ENCODE data around the gene APOC3.

APOC3 gene

DNA sequence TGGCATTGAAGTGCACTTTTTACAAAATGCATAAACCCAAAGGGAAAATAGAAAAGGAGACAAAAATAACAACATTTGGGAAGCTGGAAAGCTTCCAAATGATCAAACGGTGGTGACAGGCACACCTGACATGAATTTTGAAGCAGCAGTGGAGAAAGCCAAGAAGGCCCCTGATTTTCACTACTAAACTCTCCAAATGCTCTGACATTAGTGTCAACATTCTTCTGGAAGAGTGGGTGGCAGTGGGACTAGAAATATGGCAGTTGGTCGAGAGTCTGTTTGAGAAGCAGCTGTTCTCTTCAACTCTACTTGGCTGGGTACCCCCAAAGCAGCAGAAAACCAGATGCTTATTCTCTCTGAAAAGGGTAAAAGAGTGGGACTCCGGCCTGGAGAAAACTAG lies 25.7 kb upstream of the APOC3 start:
- DNase-seq (ENCODE audit: low spot score) = no peak

DNA sequence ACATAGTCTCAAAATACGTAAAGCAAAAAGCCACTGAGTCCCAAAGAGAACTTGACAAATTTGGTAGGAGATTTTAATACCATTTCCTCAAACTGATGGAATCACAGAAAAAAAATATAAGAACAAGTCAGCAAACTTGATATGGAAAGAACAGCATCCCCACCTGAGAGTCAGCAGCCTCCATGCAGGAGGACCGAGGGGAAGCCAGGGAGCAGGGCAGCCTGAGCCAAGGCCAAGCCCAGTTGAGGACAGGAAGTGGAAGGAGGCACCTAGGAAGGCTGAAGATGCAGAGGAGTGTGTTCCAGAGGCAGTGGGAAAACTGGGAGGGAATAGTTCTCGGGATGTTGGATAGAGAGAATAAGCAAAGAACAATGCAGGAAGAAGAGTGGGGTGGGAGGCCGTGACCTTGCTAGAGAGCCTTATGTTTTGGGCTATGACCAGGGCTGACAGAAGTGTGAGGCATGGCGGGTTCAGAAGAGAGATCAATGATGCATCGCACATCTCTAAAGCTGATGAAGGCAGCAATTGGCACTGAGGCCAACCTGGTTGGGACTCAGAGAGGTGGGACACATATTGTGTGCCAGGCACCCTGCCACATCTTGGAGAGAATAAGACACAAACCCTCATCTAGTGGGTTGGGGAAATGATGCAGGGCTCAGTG lies 22.0 kb upstream of the APOC3 start:
- no peak for DNase-seq (ENCODE audit: low spot score)

DNA sequence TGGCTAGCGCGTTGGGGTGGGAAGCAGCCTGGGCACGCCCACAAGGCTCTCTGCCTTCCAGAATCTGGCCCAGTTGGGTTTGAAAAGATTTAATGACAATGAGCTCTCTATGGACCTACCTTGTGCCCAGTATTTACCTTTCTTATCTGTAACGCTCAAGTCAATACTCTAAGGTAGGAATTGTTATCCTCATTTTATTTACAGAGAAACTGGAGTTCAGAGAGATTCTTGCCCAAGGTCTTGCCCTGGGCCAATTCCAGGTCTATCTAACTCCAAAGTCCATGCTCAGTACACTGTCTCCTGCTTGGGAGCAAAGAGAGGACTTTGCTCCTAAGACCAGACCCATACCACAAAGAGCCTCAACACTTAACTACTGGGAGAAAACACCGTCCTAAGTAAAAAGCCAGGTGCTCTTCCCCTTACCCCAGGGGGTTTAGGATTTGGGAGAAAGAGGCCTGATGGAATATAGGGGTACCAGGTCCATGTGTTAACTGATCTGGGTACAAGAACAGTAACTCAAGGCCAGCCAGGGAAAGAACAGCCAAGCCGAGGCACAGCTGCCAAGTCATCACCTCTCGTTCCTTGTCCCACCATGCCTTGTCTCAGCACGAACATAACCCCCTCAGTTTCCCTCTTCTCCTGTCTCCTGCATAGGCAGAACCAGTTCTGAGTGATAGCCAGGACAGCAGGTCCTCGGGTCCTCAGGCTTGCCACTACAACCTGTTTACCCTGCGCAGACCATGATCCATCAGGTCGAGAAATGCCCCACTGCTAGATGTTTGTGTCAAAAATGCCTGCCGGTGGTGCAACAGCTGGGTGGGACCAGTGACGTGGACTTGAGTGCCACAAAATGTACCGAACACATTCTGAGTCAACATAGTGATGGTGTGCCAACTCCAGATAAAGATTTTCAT lies 21.2 kb upstream of the APOC3 start:
- DNase-seq (ENCODE audit: low spot score) = no peak

DNA sequence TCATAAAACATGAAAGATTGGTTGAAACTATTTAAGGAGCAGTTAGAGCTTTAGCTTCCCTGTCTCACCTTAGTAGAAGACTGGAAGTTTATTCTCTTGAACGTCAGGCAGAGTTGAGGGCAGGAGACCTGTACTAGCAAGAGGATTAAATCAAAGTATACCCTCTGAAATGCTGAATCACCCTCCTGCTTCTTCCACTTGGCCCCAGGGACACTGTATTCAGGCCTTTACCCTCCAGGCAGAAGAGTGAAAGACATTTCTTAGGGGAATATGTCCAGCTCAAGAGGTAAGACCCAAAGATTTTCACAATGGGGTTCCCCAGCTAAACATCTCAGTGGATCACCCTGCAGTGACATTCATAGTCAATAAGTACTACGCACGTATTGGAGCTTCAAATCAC lies 18.5 kb upstream of the APOC3 start:
- no peak for DNase-seq (ENCODE audit: low spot score)

DNA sequence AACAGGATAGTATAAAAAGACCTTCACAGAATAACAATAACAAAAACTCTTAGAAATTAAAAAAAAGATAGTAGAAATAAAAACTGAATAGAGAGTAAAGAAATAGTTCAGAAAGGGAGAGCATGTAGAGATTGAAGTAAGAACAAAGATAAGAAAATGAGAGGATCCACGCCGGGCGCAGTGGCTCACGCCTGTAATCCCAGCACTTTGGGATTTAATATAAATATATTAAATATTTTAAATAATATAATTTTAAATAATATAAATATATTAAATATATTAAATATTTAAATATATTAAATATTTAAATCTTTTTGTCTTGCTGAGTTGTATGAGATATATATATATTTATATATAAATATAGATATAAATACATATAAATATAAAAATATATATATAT lies 17.6 kb upstream of the APOC3 start:
- no peak for DNase-seq (ENCODE audit: low spot score)

DNA sequence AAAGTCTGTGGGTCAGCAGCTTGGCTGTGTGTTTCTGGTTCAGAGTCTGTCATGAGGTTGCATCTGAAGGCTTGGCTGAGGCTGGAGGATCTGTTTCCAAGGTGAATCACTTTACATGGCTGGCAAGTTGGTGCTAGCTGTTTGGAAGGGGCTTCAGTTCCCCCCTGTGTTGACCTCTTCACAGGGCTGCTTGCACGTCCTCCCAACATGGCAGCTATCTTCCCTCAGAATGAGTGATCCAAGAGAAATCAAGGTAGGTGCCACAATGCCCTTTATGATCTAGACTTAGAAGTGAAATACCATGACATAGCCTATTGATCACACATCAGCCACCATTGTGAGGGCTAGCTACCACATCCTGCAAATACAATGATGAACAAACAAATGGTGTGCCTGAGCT lies 16.5 kb upstream of the APOC3 start:
- no peak for DNase-seq (ENCODE audit: low spot score)

DNA sequence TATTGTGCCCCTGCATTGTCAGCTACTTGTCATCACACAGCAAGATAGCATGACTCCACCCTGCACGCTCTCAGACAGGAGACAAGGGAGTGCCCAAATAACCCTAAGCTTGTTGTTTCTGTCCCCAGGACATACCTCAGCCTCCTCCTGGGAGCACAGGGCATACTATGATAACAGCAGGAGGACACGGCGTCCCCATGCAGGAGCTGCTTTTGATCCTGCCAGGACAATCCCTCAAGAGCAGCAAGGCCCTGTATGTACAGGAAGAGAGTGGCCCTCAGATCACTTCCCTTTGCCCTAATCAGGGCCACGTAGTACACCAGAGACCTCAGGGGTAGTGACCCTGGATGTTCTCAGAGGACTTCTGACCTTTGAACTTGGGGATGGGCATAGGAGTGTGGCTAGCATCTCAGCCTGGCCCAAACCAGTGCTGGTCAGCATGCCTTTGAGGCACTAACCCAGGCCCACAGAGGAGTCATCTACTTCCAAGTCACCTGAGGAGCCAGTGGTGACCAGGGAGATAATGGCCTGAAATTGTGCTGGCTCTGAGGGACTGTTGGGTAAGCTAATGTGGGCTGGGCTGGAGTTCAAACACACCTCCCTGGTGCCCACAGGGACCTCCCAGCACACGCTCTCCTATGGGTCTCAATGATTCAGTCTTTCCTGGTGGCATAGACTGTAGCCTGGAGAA lies 15.8 kb upstream of the APOC3 start:
- DNase-seq (ENCODE audit: low spot score) = no peak

DNA sequence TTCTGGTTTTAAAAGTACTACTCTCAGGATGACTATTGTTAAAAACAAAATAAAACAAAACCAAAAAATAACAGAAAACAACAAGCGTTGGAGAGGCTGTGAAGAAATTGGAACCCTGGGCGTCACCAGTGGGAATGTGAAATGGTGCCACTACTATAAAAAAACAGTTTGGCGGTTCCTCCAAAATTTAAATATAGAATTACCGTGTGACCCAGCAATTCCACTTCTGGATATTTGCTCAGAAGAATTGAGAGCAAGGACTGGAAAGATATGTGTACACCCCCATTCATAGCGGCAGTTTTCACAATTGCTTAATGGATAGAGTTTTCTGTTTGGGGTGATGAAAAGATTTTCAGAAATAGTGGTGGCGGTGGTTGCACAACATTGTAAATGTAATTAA lies 15.2 kb upstream of the APOC3 start:
- no peak for DNase-seq (ENCODE audit: low spot score)

DNA sequence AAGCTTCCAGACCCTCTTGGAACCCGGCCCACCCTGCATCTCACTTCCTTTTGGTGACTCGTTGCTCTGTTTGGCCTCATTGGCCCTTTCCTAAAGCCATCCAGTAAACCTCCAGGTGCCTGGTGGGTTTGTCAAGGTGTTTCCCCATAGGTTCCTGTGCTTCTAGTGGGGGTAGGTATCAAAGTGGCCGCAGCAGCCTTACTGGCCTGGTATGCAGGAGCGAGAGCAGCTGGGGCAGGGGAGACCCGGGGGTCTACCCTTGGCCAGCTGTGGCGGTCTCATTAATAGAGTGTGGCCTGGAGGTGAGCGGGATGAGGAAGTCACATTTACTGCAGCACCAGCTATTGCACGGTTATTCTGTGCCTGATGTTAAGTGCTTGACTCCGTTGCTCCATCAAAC lies 10.7 kb upstream of the APOC3 start:
- DNase-seq (ENCODE audit: low spot score) = no peak

DNA sequence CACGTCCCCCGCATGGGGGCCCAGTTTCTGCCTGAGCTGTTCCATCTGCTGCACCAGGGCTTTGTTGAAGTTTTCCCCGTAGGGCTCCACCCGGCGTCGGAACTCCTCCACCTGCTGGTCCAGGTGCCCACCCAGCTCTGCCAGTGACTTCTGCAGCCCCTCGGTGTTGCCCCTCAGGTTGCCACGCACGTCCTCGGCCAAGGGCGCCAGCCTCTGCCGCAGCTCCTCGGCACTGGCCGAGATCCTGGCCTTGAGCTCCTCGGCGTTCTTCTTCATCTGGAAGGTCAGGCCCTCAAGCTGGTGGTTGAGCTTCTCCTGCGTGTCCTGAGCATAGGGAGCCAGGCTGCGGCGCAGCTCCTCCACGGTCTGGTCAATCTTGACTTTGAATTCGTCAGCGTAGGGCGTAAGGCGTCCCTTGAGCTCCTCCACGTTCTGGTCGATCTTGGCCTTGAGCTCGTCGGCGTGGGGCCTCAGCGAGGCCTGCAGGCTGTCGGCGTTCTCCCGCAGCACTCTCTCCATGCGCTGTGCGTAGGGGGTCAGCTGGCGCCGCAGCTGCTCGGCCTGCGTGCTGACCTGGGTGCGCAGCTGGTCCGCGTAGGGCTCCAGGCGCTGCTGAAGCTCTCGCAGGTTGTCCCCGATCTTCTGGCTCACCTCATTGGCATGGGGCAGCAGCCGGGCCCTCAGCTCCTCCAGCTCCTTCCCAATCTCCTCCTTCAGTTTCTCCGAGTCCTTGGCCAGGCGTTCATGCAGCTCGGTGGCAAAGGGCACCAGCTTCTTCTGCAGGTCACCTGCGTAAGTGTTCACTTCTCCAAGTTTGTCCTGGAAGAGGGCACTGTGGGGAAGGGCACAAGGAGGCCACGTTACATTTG lies 8.4 kb upstream of the APOC3 start:
- no peak for DNase-seq (ENCODE audit: low spot score)

DNA sequence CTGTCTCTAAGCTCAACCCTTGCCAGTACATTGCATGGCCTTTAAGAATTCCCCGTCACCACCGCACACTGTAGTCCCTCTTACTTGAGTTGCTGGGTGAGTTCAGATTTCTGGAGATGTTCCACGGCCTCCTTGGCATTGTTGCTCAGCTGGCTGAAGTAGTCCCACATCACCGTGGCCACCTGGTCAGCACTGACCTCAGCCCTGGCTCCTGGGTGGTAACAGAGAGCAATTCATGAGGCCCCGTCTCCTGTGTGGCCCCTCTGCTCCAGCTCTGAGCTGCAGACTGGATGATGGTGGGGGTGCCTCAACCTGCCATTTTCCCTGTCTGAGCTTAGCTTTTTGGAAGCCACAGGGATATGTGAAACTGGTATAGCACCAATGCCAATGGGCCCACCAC lies 7.1 kb upstream of the APOC3 start:
- no peak for DNase-seq (ENCODE audit: low spot score)

DNA sequence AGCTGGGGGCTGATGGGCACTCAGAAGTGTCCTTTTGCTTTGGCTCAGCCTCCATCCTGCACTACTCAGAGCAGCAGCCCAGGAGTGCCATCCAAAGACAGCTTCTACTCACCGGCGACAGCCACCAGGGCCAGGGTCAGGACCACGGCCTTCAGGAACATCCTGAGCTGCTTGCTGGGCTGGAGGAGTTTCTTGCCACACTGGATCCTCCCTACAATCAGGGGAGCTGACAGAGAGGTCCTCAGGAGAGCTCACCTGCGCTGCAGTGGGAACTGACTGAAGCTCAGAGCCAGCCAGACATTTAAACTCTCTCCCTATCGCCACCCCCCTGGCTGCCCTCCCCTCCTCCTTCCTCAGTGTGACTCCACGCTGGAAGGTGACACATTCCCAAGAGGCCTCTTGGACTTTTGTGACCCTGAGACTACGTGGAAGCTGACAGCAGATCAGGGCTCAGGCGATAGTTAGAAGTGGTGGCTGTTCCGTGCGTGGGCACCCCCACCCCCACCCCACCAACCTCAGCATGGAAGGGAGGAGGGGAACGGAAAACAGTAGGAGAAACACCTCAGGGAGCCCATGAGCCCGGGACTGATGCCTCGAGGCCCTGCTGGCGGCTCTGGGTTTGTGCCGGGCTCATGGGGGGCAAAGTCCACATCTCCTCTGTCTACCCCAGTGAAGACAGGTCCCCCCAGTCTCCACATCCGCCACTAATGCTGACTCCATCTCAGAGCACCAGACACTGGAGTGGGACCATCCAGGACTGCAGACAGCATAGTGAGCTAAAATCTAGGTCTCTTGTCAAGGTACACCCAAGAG lies 6.5 kb upstream of the APOC3 start, which contains the start of gene APOA4:
APOA4 (minus strand) TSS at position 274 of the 813 bp plus-strand sequence; CDS start at position 161, 113 bp downstream.
- DNase-seq (ENCODE audit: low spot score) = no peak

DNA sequence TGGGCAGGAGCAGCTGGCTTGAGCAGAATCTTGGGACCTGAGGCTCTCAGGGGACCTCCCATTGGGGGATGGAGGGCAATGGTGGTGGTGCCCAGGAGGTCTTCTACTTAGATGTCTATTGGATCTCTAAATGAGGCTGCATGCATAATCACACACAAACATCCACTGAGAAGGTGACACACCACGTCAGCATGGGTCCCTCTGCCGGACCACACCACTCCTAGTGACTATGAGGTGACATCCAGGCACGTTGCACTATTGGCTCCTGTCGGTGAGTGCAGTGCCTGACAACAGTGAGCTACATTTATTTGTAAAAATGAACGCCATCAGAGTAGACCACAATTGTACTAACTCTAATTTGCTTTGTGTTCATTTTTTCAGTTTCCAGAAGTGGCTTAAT lies 4.3 kb upstream of the APOC3 start:
- DNase-seq (ENCODE audit: low spot score) = no peak

DNA sequence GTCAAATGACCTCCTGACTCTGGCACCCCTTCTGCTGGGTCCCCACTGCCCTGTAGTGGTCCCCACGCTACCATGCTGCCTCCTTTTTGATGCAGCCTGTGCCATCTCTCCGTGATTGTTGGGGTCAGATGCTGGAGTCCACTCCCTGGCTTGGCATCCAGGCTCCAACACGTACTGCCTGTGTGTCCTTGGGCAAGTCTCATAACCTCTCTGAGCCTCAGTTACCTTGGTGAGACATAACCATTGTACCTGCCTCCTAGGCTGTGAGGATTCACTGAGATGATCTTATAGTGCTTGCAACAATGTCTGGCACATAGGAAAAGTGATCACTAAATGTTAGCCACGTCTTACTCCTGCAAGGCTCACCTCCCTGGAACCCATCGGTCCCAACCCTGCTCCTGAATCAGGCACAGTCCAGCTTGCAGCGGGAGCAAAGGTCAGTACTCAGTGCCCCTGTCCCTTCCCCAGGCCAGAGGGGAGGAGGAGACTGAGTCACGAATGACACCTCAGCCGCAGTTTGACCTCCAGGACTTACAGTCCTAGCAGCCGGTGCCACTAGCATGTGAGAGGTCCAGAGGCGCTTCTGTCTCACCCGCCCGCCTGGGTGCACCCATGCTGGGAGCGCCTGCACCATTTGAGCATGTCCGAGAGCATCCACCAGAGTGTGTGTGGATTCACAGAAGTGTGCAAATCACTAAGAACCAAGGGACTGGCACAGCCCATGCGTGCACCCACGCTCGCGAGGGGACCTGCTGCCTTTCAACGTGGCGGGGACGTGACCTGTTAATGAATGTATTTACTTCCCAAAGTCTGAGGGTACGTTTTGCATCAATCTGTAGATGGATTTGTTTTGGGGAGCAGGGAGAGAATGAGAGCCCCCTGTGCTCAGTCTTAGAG lies 3.6 kb upstream of the APOC3 start:
- no peak for DNase-seq (ENCODE audit: low spot score)

DNA sequence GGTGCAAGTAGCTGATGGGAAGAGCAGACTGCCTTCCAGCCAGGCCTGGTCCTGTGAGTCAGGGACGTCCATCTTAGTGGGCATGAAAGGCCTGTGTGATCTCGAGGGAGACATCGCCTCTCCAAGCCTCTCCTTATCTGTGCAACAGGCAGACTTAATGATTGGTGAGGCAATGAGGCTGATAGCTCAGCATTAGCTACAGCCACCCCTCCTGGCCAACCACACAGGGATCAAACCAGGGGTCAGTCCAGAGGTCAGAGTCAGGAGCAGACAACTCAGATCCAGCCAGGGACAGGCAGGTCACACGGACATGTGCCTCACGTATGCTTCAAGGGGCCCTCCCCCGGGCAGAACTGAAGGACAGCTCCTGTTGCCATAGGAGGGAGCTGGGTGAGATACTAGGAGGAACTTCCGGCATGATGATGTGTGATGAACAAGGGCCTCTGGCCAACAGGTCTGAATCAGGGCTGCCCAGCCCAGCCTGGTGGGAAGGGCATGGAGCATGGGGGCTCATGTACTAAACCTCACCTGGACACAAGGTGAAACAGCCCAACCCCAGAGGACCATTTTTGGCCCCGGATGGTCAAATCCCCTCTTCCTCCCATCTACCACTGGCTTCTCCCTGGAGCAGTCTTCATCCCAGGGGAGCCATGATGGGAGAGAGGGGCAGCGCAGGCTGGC lies 2.8 kb upstream of the APOC3 start:
- no peak for DNase-seq (ENCODE audit: low spot score)

DNA sequence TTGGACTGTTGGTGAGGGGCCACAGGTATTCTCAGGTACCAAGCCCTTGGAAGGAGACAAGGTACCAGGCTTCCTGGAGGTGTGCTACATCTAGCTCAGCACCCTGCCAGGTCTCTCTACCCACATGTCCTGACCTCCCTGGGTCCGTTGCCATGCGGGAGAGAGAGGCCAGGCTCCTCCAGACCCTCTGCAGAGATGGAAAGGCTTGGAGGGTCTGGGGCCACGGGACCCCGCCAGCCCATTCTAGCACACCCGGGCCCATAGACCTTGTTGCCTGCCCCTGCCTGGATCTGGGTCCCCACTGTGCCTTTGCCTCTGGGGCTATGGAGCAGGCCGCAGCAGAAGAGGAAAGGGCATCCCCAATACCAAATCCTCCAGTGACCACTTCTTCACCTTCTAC lies 2.2 kb upstream of the APOC3 start:
- DNase-seq (ENCODE audit: low spot score) = no peak

DNA sequence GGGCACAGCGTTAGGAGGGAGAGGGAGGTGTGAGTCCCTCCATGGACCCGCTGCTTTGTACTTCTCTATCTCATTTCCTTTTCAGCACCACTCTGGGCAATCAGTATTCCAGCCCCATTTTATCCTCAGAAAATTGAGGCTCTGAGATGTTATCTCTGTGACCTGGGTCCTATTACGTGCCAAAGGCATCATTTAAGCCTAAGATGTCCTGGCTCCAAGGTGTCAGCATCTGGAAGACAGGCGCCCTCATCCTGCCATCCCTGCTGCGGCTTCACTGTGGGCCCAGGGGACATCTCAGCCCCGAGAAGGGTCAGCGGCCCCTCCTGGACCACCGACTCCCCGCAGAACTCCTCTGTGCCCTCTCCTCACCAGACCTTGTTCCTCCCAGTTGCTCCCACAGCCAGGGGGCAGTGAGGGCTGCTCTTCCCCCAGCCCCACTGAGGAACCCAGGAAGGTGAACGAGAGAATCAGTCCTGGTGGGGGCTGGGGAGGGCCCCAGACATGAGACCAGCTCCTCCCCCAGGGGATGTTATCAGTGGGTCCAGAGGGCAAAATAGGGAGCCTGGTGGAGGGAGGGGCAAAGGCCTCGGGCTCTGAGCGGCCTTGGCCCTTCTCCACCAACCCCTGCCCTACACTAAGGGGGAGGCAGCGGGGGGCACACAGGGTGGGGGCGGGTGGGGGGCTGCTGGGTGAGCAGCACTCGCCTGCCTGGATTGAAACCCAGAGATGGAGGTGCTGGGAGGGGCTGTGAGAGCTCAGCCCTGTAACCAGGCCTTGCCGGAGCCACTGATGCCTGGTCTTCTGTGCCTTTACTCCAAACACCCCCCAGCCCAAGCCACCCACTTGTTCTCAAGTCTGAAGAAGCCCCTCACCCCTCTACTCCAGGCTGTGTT lies 829 bp upstream of the APOC3 start:
- DNase-seq (ENCODE audit: low spot score) = no peak

DNA sequence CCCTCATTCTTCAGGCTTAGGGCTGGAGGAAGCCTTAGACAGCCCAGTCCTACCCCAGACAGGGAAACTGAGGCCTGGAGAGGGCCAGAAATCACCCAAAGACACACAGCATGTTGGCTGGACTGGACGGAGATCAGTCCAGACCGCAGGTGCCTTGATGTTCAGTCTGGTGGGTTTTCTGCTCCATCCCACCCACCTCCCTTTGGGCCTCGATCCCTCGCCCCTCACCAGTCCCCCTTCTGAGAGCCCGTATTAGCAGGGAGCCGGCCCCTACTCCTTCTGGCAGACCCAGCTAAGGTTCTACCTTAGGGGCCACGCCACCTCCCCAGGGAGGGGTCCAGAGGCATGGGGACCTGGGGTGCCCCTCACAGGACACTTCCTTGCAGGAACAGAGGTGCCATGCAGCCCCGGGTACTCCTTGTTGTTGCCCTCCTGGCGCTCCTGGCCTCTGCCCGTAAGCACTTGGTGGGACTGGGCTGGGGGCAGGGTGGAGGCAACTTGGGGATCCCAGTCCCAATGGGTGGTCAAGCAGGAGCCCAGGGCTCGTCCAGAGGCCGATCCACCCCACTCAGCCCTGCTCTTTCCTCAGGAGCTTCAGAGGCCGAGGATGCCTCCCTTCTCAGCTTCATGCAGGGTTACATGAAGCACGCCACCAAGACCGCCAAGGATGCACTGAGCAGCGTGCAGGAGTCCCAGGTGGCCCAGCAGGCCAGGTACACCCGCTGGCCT lies 641 bp downstream of the APOC3 start:
- no peak for DNase-seq (ENCODE audit: low spot score)

Measured in CD4-positive, alpha-beta T cell treated with Interleukin-15 for 4 hours (primary cell).